Hindlimb muscle (tissue), 1 donor: Measurements from ENCODE around the gene GRID2IP. TPM values are rescaled to one million over a fixed set of nuclear protein-coding genes. Genes with fewer than 3 reads are reported as not detected.

Experiments used
- polyA plus RNA-seq: library from polyadenylated mRNA; unstranded; fragments of 120-200 nt; gene quantifications from one replicate; pipeline ENCODE4 v1.2.1, GENCODE V29; 2013; ENCODE audit not compliant: insufficient read length

GRID2IP gene
- polyA plus RNA-seq, 1 donor, result 0.18 TPM

Other genes starting within 250 kb of the GRID2IP start
- gene FAM220A, start 202.5 kb downstream of the GRID2IP start, polyA plus RNA-seq, result 17.8 TPM
- 171 TPM for gene RAC1, start 176.9 kb downstream of the GRID2IP start, polyA plus RNA-seq
- 15.5 TPM for gene DAGLB, start 103.5 kb downstream of the GRID2IP start, polyA plus RNA-seq
- 156 TPM for gene KDELR2, start 67.3 kb downstream of the GRID2IP start, polyA plus RNA-seq
- 48.4 TPM for gene ZDHHC4, start 26.0 kb upstream of the GRID2IP start, polyA plus RNA-seq
- 28.7 TPM for gene INTS15, start 38.6 kb upstream of the GRID2IP start, polyA plus RNA-seq
- 15.5 TPM for gene ZNF853, start 64.1 kb upstream of the GRID2IP start, polyA plus RNA-seq
- 31.3 TPM for gene ZNF316, start 85.9 kb upstream of the GRID2IP start, polyA plus RNA-seq
- gene ZNF12, start 155.5 kb upstream of the GRID2IP start, polyA plus RNA-seq, result 16.2 TPM
- 0.46 TPM for gene RSPH10B2, start 202.6 kb upstream of the GRID2IP start, polyA plus RNA-seq